Right renal cortex interstitium (tissue), 3 donors: Measurements from ENCODE around the gene ADARB2. TPM values are rescaled to one million over a fixed set of nuclear protein-coding genes. Genes with fewer than 3 reads are reported as not detected.
"Not testable (repeated sequence)": the region's sequence is repeated elsewhere in the genome, so short reads cannot be mapped to it uniquely, and the experiment has no call there.

Experiments
- DNase-seq, 3 donors: peaks; one replicate each; pipeline ENCODE4 v3.0.0-alpha.2; 2013; ENCODE audit warnings: low read depth in 3 of 3, low spot score in 2 of 3
- polyA plus RNA-seq, 3 donors: library from polyadenylated mRNA; unstranded; fragments of 120-200 nt; gene quantifications; one replicate each; pipeline ENCODE4 v1.2.1, GENCODE V29; 2013; ENCODE audit not compliant: insufficient read length in 3 of 3

ADARB2 gene
- polyA plus RNA-seq, 3 donors, result 0.87 to 1.4 (median 1.4) TPM

- DNase-seq, result no peak
Measured at GRCh38 chr10:1171586-1171985, 565.7 kb downstream of the ADARB2 start.

DNA sequence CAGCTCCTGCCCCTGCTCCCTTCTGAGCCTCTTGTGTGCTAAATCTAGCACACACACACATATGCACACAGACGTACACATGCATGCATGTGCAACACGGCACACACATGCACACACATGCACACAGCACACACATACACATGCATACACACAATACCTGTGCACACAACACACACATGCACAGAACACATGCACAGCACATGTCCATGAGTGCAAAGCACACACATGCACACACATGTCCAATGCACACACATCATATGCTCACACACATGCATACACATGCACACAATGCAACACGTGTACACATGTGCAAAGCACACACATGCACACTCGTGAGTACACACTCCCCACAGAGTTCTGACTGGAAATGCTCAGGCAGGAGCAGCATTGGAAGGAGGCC is 566.1 kb downstream of the ADARB2 start:
- no peak for DNase-seq

GRCh38 chr10:1170867-1171180 is 566.5 kb downstream of the ADARB2 start:
- no peak for DNase-seq

DNA sequence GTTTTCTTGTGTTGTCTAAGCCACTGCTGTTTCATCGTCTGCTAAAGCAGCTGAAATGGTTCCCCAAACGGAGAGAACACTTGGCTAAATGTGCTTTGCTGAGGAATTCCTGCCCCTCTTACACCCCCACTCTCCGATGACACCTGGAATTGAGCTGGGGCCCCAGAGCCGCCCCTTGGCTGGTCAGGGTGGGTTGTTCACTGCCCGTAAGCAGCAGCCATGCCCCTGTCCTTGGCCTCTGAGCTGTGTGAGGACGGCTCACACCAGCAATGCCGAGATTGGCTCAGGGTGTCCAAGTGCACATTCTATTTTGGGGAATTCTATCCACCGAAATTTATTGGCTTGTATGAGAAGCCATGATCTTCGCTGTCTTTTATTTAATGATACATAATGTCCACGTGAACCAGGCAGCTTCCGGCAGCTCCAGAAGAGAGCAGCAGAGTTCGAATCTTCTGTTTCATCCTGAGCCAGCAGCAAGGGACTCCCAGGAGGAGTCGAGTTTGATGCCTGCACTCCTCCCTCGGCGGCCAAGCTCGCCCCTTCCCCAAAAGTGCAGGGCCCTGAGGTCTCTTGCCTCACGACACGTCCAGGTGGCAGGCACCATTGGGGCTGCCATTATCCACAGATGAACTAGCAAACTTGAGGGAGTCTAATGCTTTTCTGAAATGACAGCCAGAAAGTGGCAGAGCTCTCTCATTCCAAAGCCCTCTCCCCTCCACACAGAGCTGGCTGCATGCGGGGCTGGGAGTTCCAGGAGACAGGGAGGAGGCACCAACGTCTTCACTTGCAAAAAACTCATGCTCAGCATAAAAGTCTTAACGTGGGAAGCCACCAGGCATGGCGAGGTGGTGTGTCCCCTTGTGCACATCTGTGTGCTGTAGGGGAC is 567.1 kb downstream of the ADARB2 start:
- no peak for DNase-seq

DNA sequence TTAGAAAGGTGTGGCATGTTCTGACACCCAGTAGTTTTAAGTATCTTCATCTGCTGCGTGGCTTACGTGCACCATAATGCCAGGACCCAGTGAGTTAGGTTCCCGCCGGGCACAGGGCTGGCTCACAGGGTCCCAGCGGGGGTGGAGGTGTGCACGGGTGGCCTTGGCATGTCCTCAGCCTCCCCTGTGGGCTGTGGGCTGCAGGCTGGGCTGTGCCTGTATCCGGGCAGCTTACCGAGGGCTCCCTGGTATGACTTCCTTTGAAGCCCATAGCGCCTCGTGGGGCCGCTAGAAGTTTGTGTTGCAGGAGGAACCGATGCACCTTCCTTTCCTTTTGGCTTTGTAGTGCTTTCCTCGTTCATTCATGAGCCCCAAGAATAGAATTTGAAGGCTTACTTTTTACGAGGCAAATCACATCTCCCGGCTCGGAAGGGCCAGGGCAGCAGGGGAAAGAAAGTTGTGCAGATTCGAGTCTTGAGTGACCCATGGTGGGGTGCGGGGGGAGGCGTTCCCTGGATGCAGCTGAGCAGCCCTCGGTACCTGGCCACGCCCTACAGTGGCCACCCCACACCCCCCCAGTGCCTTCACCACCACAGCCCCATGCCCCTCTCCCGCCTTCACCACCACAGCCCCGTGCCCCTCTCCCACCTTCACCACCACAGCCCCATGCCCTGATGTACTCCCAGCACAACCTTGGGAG is 568.0 kb downstream of the ADARB2 start:
- DNase-seq, result no peak

GRCh38 chr10:1168763-1169162 is 568.6 kb downstream of the ADARB2 start:
- DNase-seq, result no peak

- DNase-seq, result no peak
Measured at GRCh38 chr10:1166828-1167275, 570.5 kb downstream of the ADARB2 start.

GRCh38 chr10:1166101-1166827 is 571.1 kb downstream of the ADARB2 start:
- DNase-seq, result no peak

GRCh38 chr10:1163831-1164230 is 573.5 kb downstream of the ADARB2 start:
- no peak for DNase-seq

GRCh38 chr10:1163204-1163660 is 574.1 kb downstream of the ADARB2 start:
- no peak for DNase-seq

DNA sequence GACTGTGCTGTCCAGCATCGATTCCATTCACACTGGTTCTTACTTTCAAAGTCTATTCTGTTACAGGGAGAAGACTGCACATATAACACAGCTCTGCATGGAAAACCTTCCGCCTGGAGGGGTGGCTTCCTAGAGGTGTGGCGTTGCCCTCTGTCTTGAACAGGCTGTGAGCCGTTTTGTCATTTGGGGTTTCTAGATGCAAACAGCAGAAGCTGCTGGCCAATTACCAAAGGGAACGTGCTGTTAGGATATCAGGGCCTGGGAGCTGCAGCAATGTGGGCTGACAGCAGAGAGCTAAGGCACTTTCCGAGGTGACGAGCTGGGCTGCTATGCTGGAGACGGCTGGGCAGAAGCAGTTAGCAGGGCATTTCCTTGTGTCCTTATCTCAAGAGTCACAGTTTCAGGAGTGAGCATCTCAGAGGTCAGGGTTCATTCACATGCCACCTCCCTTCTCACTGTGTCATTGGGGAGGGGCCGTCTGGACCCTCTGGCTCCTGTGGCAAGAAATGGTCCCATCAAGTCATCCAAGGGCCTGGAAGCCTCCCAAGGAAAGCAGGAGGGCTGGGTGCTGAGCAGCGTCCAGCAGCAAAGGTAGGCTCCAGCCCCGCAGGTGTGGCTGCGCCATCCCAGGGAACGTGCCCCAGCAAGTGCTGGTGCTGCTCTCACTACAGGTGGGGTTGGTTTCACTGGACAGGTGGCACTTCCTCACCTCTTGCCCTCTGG is 574.7 kb downstream of the ADARB2 start:
- no peak for DNase-seq

GRCh38 chr10:1161315-1161673 is 576.0 kb downstream of the ADARB2 start:
- not testable (repeated sequence) for DNase-seq

- DNase-seq, result no peak
Measured at GRCh38 chr10:1160561-1161314, 576.6 kb downstream of the ADARB2 start.

GRCh38 chr10:1159131-1160061 is 577.9 kb downstream of the ADARB2 start:
- DNase-seq, result no peak

GRCh38 chr10:1158536-1158935 is 578.8 kb downstream of the ADARB2 start:
- not testable (repeated sequence) for DNase-seq

DNA sequence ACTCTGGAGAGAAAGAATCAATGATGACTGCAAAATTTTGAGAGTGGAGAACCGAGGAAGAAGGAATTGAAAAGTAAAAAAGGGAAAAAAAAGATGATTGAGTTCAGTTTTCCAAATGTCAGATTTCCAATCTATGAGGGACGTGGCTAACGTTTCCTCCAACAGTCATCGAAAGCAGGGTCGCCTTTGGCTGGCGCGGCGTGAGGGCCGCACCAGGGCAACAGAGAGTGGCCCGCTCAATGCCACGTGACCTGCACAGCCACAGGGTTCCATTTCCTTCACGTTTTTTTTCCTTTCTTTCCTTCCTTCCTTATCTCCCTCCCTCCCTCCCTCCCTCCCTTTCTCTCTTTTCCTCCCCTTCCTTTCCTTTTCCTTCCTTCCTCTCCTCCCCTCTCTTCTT is 579.3 kb downstream of the ADARB2 start:
- DNase-seq, result no peak

GRCh38 chr10:1157615-1157933 is 579.8 kb downstream of the ADARB2 start:
- DNase-seq, result no peak

DNA sequence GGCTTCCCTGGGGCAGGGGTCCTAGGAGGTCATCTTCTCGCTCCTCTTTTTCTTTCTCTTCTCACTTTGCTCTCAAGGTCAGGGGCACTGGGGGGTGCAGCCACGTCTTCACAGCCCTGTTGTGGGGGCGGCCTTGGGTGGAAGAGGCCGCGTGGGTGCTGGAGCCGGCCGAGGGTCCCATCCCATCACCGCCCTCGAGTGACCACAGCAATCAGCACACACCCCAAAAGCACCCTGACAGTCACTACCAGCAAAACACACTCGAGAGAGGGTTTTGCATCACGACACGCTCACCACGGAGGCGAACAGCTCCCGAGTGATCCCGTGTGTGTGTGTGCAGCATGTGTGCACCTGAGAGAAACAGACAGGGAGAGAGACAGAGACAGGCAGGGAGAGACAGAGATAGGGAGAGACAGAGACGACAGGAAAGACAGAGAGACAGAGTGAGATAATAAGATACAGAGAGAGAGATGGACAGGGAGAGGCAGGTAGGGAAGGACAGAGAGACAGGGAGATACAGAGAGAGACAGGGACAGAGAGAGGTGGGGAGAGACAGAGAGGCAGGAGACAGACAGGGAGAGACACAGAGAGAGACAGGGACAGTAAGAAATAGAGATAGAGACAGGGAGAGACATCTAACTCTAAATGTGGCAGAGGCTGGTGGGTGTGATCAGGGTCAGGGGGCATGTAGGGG is 580.3 kb downstream of the ADARB2 start:
- no peak for DNase-seq

- no peak for DNase-seq
Measured at GRCh38 chr10:1156616-1156886, 580.8 kb downstream of the ADARB2 start.
